Measurements from ENCODE around the gene LMBRD2. TPM values are rescaled to one million over a fixed set of nuclear protein-coding genes. Genes with fewer than 3 reads are reported as not detected.
"Not testable (repeated sequence)": the region's sequence is repeated elsewhere in the genome, so short reads cannot be mapped to it uniquely, and the experiment has no call there.

The LMBRD2 gene
- total and polyA plus RNA-seq, 10 of the 15 experiments (the other 5 are each of a cell fraction or from before 2014, with no cell fraction given) = 0.90 to 9.8 (median 6.5) TPM

DNA sequence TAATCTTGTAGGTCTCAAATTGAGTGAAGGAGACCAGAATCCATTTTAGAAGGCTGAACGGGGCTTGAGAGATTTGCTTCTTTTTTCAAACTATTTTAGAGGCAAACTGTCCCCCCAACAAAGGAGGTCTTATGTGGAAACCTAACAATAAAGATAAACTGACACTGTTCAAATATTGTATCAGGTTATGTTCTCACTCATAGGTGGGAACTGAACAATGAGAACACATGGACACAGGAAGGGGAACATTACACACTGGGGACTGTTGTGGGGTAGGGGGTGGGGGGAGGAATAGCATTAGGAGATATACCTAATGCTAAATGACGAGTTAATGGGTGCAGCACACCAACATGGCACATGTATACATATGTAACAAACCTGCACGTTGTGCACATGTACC lies 47.1 kb upstream of the LMBRD2 start:
- H3K4me2 ChIP-seq (ENCODE audit: control insufficient read depth, insufficient read depth); H3K36me3 ChIP-seq (ENCODE audit: control insufficient read depth in 2 of 2, insufficient read depth in 2 of 2, low read length in 1 of 2); POLR2A ChIA-PET; H3K27ac ChIP-seq (ENCODE audit: control insufficient read depth, insufficient read depth); H3K4me1 ChIP-seq (ENCODE audit: control insufficient read depth, insufficient read depth, low read length); H3K79me2 ChIP-seq (ENCODE audit: control insufficient read depth, insufficient read depth, low read length); H3K9ac ChIP-seq (ENCODE audit: control insufficient read depth, insufficient read depth, low read length); H3K4me3 ChIP-seq; DNase-seq (ENCODE audit: low read depth, low spot score); H3K27me3 ChIP-seq (replicated peaks in 1 of 2; ENCODE audit: control insufficient read depth in 2 of 2, insufficient read depth in 2 of 2, low read length in 1 of 2); FAIRE-seq; intact Hi-C loops (cut with micrococcal nuclease; ENCODE audit: unreplicated experiment); H3K9me3 ChIP-seq (replicated peaks; ENCODE audit: control insufficient read depth, insufficient read depth, low read length); H4K20me1 ChIP-seq (ENCODE audit: control insufficient read depth, insufficient read depth); ATAC-seq; H2AFZ ChIP-seq (ENCODE audit: control insufficient read depth, low read depth, low read length); BruUV-seq (replicated peaks); RAD21 ChIA-PET (ENCODE audit: unreplicated experiment); in situ Hi-C loops (cut with MboI): not testable (repeated sequence)
- ChIA-PET SMC1A (ENCODE audit: uncharacterized antibody, unreplicated experiment) (interaction anchor here (1.0 to 2.0 kb wide), 3 partner anchors 10 to 54 kb away, joined by 3 to 4 read pairs (median 3); no protein-coding TSS in a partner anchor), CTCF (interaction anchor here (1.5 kb wide), 1 partner anchor 54 kb away, joined by 3 read pairs; no protein-coding TSS in a partner anchor)
- WGBS (ENCODE audit: insufficient coverage, insufficient replicate concordance, low lambda C conversion rate, missing lambda C conversion rate) = 68% methylated on average over 1 of the region's 3 CpGs

DNA sequence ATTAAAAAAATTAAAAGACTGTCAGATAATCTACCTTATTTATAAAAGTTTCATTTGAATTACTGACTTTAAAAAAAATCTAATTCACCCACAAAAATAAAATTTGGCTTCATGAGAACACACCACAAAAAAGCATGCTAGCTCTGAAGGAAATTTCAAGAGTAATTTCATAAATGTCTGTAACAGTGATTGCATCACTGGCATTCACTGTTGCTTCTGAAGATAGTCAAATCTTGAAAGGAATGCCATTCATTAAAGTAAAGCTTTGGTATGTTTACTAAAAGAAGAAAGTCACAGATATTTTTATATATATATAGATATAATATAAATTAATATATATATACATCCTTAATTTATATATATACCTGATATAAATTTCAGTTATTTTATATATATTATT lies 46.6 kb upstream of the LMBRD2 start:
- H4K20me1 ChIP-seq (ENCODE audit: control insufficient read depth, insufficient read depth) = no peaks in the 10 kb centered on the region
- no peak overlapping the region for H3K4me3 ChIP-seq
- no peak overlapping the region for H3K9ac ChIP-seq (ENCODE audit: control insufficient read depth, insufficient read depth, low read length)
- ChIA-PET CTCF (interaction anchor here (0.7 to 1.5 kb wide), 3 partner anchors 20 to 54 kb away, joined by 3 read pairs; no protein-coding TSS in a partner anchor), POLR2A (no interaction called here), SMC1A (ENCODE audit: uncharacterized antibody, unreplicated experiment) (interaction anchor here (0.8 to 2.0 kb wide), 2 partner anchors 10 to 31 kb away, joined by 3 to 4 read pairs; no protein-coding TSS in a partner anchor), RAD21 (ENCODE audit: unreplicated experiment) (no interaction called here)
- H2AFZ ChIP-seq (ENCODE audit: control insufficient read depth, low read depth, low read length) = no peak overlapping the region
- H3K27me3 ChIP-seq (replicated peaks in 1 of 2; ENCODE audit: control insufficient read depth in 2 of 2, insufficient read depth in 2 of 2, low read length in 1 of 2) = no peaks in the 10 kb centered on the region
- BruUV-seq (replicated peaks) = no TSS peak
- peaks cover 0 to 3% of the 10 kb centered on the region in 2 experiments; a peak in 2 of 4 replicates for H3K36me3 ChIP-seq (ENCODE audit: control insufficient read depth in 2 of 2, insufficient read depth in 2 of 2, low read length in 1 of 2)
- no peaks in the 10 kb centered on the region for H3K9me3 ChIP-seq (replicated peaks; ENCODE audit: control insufficient read depth, insufficient read depth, low read length)
- H3K79me2 ChIP-seq (ENCODE audit: control insufficient read depth, insufficient read depth, low read length) = no peaks in the 10 kb centered on the region
- no peak for FAIRE-seq
- H3K4me1 ChIP-seq (ENCODE audit: control insufficient read depth, insufficient read depth, low read length) = no peaks in the 10 kb centered on the region
- intact Hi-C loops (cut with micrococcal nuclease; ENCODE audit: unreplicated experiment) = no loop called here
- in situ Hi-C loops (cut with MboI) = no loop called here
- DNase-seq (ENCODE audit: low read depth, low spot score) = no peak
- H3K27ac ChIP-seq (ENCODE audit: control insufficient read depth, insufficient read depth) = no peak overlapping the region
- no peak for ATAC-seq
- no peak overlapping the region for H3K4me2 ChIP-seq (ENCODE audit: control insufficient read depth, insufficient read depth)
- TF ChIP-seq, protein P1, sequence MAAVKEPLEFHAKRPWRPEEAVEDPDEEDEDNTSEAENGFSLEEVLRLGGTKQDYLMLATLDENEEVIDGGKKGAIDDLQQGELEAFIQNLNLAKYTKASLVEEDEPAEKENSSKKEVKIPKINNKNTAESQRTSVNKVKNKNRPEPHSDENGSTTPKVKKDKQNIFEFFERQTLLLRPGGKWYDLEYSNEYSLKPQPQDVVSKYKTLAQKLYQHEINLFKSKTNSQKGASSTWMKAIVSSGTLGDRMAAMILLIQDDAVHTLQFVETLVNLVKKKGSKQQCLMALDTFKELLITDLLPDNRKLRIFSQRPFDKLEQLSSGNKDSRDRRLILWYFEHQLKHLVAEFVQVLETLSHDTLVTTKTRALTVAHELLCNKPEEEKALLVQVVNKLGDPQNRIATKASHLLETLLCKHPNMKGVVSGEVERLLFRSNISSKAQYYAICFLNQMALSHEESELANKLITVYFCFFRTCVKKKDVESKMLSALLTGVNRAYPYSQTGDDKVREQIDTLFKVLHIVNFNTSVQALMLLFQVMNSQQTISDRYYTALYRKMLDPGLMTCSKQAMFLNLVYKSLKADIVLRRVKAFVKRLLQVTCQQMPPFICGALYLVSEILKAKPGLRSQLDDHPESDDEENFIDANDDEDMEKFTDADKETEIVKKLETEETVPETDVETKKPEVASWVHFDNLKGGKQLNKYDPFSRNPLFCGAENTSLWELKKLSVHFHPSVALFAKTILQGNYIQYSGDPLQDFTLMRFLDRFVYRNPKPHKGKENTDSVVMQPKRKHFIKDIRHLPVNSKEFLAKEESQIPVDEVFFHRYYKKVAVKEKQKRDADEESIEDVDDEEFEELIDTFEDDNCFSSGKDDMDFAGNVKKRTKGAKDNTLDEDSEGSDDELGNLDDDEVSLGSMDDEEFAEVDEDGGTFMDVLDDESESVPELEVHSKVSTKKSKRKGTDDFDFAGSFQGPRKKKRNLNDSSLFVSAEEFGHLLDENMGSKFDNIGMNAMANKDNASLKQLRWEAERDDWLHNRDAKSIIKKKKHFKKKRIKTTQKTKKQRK (IDR thresholded peaks at IDR 0.05; ENCODE audit: low read depth, low read length) = no peak
- TF ChIP-seq STAT3 (IDR thresholded peaks at IDR 0.05; ENCODE audit: low read depth, low read length) = no peak
- no peak for TF ChIP-seq EZH2 (IDR thresholded peaks at IDR 0.05; ENCODE audit: borderline replicate concordance, control insufficient read depth, low read depth, low read length)
- no peak for TF ChIP-seq FOS (IDR thresholded peaks at IDR 0.05; ENCODE audit: borderline replicate concordance, extremely low read depth, insufficient read length)
- TF ChIP-seq, protein P2, sequence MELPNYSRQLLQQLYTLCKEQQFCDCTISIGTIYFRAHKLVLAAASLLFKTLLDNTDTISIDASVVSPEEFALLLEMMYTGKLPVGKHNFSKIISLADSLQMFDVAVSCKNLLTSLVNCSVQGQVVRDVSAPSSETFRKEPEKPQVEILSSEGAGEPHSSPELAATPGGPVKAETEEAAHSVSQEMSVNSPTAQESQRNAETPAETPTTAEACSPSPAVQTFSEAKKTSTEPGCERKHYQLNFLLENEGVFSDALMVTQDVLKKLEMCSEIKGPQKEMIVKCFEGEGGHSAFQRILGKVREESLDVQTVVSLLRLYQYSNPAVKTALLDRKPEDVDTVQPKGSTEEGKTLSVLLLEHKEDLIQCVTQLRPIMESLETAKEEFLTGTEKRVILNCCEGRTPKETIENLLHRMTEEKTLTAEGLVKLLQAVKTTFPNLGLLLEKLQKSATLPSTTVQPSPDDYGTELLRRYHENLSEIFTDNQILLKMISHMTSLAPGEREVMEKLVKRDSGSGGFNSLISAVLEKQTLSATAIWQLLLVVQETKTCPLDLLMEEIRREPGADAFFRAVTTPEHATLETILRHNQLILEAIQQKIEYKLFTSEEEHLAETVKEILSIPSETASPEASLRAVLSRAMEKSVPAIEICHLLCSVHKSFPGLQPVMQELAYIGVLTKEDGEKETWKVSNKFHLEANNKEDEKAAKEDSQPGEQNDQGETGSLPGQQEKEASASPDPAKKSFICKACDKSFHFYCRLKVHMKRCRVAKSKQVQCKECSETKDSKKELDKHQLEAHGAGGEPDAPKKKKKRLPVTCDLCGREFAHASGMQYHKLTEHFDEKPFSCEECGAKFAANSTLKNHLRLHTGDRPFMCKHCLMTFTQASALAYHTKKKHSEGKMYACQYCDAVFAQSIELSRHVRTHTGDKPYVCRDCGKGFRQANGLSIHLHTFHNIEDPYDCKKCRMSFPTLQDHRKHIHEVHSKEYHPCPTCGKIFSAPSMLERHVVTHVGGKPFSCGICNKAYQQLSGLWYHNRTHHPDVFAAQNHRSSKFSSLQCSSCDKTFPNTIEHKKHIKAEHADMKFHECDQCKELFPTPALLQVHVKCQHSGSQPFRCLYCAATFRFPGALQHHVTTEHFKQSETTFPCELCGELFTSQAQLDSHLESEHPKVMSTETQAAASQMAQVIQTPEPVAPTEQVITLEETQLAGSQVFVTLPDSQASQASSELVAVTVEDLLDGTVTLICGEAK (IDR thresholded peaks at IDR 0.05; ENCODE audit: borderline replicate concordance) = no peak
- TF ChIP-seq, protein P3, sequence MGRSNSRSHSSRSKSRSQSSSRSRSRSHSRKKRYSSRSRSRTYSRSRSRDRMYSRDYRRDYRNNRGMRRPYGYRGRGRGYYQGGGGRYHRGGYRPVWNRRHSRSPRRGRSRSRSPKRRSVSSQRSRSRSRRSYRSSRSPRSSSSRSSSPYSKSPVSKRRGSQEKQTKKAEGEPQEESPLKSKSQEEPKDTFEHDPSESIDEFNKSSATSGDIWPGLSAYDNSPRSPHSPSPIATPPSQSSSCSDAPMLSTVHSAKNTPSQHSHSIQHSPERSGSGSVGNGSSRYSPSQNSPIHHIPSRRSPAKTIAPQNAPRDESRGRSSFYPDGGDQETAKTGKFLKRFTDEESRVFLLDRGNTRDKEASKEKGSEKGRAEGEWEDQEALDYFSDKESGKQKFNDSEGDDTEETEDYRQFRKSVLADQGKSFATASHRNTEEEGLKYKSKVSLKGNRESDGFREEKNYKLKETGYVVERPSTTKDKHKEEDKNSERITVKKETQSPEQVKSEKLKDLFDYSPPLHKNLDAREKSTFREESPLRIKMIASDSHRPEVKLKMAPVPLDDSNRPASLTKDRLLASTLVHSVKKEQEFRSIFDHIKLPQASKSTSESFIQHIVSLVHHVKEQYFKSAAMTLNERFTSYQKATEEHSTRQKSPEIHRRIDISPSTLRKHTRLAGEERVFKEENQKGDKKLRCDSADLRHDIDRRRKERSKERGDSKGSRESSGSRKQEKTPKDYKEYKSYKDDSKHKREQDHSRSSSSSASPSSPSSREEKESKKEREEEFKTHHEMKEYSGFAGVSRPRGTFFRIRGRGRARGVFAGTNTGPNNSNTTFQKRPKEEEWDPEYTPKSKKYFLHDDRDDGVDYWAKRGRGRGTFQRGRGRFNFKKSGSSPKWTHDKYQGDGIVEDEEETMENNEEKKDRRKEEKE (IDR thresholded peaks at IDR 0.05) = no peak
